Measurements from ENCODE around the gene HOXA6.

Gene HOXA6

DNA sequence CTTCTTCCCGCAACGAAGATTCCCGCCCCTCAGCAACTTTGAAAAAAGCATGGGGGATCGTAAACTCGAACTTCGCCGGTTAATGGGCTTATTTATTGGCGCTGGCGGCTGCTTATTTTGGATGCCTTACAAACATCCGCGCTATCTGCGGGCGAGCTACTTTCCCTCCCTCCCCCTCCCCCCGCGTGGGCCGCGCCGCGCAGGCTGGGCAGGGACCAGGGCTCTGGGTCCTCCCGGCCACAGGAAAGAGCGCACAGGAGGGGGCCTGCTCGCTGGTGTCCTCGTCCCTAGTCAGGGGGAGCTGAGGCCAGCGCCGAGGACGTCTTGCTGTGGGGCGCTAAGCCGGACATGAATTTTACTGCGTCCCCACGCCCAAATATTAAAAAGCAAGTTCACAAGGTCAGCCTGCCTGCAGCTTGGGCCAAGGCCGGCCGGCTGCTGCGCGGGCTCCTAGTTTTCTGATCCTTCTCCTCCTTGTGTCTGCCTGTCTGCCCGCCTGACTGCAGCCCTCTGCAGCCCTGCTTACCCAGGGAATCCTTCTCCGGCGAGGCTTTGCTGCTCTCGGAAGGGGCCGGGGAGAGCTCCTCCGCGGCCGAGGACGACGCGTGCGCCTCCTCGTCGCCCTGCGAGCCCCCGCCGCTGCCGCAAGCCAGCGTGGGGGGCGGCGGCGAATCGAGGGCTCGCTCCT lies 25.4 kb upstream of the HOXA6 start:
- no peak for DNase-seq (ENCODE audit: low read depth)

DNA sequence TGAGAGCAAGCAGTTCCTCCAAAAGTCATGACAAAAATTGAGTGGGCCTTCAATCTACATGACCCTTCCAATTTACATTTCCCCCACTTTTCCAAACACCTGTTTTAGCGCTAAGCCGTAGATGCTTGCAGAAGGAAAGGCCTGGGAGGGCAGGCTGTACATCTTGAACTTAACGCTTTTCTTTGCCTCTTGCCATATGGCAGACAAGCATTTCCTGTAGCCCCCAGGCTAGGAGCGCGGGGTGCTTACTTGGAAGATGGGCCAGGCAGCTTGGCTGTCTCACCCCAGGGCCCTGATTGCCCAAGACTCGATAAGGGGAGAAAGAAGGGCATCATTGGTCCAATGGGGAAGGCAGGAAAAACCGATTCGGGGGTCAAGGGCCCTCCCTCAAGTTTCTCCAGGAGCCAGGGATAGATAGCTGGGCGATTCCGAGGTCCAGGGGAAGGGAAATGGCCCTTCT lies 24.8 kb upstream of the HOXA6 start:
- no peak for DNase-seq (ENCODE audit: low read depth)

GRCh38 chr7:27171637-27172314 lies 24.2 kb upstream of the HOXA6 start:
- DNase-seq (ENCODE audit: low read depth), result no peak

DNA sequence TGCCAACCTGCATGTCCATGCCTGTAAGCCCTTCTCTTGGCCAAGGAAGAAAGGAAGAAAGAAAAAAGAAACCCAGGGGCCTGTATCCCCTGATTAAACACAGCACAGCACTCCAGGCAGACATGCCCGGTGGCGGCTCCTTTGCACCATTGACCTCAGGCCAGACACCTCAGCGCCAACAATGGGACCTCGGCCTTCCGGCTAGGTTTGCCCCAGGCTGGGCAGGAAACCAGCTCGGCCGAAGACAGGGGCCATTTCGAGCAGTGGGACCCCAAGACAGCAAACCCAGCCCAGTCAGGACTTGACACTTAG lies 23.7 kb upstream of the HOXA6 start:
- no peak for DNase-seq (ENCODE audit: low read depth)

DNA sequence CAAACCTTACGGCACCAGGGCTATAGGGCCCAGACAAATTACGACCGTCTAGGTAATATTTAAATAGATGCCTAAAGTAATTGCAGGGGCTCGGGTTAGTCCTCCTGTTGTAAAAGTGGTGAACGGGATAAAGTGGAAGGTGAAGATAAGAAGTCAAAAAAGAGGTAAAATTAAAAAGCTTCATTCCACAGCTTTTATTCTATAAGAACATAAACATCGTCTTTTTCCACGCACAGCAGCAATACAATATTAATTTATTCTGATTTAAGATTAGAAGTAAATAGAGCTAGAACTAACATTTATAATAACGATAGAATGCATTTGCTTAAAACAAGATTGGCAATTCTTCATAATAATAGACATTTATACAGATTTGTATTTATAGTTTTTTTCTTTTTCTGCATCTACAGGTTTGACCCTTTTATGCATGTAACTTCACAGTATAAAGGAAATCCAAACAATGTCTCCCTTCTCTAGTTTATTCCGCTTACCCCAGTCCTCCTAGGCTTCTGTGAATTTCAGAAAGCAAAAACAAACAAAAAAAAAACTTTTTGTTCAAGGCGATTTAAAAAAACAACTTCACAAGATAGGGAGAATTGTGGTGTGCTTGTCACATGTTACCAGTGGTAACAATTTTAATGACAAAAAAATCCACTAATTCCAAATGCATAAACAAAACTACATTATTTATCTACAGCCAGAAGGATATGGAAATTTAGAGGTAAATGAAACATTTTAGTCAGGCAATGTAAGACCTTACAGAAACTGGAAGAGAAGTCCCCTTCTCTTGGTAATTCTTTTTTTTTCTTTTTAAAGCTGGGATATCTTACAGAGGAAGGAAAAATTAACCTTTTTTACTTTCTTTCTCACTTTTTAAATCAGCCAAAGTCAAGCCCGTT lies 23.1 kb upstream of the HOXA6 start:
- no peak for DNase-seq (ENCODE audit: low read depth)

DNA sequence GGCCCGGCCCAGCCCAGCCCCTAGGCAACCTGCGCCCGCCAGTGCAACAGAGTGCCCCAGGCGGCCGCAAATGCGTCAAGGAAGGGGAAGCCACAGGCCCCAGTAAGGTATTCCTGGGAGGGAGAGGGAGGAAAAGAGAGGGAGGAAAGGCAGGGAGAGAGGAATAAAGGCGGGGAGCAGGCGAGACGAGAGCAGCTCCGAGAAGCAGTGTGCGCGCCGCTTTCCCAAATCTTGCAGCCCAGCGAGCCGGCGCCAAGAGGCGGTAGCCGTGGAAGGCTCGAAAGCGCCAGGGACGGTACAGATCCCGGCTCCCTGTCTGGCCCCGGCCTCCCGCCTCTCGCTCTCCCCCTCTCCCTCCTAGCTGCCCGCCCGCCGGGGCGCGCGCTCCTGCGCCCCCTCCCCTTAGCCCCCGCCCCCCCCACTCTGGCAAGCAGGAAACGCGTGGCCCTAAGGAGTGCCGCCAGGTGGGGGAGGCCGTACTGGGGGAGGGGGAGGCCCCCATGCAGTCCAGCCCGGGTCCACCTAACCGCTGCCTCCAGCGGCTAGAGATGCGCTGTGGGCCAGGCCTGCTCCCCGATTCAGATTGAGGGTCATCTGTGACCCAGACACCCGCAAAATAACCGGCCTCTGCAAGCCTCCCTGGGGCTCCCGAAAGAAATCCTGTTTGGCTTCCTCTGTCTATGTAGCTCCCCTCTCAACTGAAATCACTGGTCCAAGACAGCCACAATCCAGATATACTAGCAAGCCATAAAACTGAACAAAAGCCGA lies 22.3 kb upstream of the HOXA6 start:
- DNase-seq (ENCODE audit: low read depth), result no peak

DNA sequence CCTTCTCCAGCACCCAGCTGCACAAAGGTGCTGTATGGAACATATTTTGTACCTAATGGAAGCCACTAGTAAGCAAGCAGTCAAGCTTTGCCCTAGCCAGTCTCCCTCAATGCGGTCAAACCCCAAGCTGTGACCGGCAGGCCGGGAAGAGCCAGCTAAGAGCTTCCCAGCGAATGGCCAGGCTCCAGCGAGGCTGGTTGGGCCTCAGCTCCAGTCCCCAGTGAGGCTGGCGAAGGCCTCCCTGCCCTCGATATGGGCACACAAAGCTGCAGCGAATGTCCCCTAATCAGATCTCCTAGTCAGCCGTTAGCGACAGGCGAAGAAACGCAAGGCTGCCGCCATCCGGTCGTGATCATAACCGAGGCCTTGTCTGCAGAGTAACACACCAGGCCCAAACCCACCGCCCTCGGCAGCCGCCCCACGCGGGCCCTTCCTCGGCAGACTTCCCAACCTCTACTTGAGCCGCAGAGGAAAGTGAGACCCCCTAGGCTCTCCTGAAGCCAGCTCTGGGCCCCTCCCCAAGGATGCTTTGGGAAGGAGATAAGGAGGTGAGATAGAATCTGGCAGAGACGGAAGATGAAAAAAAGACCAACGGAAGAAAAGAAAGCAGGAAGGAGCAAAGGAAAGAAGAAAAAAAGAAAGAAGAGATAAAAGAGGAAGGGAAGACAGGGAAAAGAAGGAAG lies 20.8 kb upstream of the HOXA6 start:
- DNase-seq (ENCODE audit: low read depth), result no peak

- no peak for DNase-seq (ENCODE audit: low read depth)
Measured at GRCh38 chr7:27167916-27168264, 20.3 kb upstream of the HOXA6 start.

DNA sequence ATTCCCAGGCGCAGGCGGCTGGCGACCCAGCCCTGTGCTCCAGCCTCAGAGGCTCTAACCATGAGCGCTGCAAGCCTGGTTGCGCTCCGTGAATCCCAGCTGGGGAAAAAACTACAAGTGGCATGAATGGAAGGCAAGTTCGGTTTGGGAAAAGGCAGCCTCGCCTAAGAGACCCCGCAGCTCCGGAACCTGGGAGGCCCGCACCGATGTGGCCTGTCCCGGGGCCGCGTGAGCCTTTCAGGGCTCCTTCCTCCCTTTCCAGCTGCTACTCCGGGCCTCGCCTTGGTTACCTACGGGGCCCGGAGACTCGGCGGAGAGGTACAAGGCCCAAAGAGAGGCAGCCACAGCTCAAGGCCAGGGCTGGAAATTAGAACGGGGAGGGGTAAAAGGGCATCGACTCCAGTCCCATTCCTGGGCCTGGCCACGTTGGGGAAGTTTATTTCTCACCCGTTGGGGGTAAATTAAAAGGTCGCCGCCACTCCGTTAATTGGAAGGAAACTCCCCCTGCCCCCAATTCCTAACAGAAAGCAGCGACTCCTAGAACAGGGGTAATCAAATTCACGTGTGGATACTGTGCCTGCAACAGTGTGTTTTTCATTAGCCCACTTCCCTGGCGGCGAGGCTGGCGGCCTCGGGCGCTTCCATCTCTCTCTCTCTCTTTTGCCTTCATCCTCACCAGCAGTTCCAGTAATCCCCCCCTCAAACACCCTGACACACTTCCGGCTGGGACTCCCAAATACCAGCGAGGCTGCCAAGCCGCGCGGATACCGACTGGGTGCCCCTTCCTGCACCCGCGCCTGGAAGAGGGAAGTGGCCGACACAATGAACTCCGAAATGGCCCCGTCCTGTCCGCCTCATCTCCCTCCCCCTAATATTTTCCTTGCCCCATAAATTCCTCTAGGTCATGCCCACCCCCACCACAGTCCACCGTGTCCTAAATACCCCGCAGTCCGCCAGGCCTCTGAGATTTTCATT lies 19.2 kb upstream of the HOXA6 start:
- DNase-seq (ENCODE audit: low read depth), result no peak

DNA sequence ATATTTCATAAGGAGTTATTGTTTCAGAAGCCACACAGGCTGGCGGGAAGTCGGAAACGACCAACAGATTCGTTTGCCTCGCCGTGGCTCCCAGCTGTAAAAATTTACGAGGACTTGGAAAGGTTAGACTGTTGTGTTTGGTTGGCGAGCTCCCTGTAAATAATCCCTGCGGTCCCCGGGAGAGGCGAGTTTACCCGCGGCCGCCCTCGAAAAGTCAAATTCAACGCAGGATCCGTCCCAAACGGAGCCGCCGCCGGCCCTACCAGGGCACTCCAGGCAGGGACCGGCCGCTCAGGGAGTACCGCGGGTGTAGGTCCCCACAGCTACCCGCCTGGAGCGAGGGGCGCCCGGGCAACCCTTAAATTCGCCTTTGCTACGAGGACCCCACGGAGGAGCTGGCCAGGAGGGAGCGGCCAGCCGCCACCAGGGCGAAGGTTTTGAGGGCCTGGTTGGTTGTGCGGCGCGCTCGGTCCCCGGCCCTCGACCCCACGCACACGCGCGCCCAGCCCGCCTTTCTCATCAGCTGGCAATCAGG lies 18.5 kb upstream of the HOXA6 start:
- DNase-seq (ENCODE audit: low read depth), result no peak

DNA sequence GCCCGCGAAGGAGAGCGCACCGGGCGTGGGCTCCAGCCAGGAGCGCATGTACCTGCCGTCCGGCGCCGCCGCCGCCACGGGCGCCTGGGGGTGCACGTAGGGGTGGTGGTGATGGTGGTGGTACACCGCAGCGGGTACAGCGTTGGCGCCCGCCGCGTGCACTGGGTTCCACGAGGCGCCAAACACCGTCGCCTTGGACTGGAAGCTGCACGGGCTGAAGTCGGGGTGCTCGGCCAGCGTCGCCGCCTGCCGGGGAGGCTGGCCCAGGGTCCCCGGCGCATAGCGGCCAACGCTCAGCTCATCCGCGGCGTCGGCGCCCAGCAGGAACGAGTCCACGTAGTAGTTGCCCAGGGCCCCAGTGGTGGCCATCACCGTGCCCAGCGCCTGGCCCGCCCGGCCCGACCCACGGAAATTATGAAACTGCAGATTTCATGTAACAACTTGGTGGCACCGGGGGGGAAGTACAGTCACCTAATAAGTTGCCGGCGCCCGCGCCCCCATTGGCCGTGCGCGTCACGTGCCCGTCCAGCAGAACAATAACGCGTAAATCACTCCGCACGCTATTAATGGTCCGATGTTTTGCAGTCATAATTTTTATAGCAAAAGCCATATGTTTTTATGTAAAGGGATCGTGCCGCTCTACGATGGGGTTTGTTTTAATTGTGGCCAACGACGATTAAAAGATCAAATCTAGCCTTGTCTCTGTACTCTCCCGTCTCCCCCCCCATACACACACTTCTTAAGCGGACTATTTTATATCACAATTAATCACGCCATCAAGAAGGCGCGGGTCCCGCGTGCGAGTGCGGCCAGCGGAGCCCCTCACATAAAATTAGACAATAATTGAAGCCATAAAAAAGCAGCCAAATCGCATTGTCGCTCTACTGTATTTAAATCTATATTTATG lies 17.8 kb upstream of the HOXA6 start, which contains the start of gene HOXA9:
TSS of gene HOXA9 (minus strand) at position 449 of the 907 bp plus-strand sequence. CDS start at position 369, 80 bp downstream.
- no peak for DNase-seq (ENCODE audit: low read depth)

DNA sequence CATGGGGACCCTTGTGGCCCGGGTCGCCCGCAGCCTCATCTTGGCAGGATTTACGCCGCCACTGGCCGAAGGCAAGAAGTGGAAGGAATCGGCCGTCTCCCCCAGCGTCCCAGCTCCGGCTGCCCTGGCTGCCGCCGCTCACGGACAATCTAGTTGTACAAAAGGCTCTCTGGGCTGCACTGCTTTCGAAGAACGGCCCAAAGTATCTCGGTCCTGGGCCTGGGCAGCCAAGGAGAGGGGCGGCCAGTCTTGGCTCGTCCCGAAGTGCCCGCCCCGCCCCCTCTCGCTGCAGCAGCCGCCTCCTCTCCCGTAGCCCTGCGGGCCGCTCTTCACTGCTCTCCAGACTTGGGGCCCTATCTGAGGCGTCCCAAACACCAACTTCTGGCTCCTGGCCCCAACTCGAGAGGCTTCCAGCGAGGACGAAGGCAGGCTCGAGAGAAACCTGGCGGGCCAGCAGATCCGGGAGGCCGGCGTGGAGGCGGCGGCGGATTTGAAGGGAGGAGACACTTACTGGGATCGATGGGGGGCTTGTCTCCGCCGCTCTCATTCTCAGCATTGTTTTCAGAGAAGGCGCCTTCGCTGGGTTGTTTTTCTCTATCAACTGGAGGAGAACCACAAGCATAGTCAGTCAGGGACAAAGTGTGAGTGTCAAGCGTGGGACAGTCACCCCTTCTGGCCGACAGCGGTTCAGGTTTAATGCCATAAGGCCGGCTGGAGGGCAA lies 17.0 kb upstream of the HOXA6 start:
- DNase-seq (ENCODE audit: low read depth), result no peak

DNA sequence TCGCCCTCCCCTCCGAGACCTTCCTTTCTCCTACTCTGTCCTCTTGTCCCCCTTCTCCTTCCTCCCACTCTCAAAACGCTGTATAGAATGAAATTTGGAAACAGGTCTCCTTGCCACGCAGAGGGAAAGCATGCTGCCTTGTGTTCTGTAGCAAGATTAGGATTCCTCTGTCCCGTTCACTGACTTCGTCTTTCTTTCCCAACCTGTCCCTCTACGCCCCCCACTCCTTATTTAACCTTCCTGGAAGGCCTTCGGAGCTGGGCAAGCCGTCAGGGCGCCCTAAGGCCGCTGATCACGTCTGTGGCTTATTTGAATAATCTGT lies 16.4 kb upstream of the HOXA6 start:
- no peak for DNase-seq (ENCODE audit: low read depth)

- DNase-seq (ENCODE audit: low read depth), result no peak
Measured at GRCh38 chr7:27163288-27164044, 15.9 kb upstream of the HOXA6 start.

- DNase-seq (ENCODE audit: low read depth), result no peak
Measured at GRCh38 chr7:27162561-27163287, 15.2 kb upstream of the HOXA6 start.

DNA sequence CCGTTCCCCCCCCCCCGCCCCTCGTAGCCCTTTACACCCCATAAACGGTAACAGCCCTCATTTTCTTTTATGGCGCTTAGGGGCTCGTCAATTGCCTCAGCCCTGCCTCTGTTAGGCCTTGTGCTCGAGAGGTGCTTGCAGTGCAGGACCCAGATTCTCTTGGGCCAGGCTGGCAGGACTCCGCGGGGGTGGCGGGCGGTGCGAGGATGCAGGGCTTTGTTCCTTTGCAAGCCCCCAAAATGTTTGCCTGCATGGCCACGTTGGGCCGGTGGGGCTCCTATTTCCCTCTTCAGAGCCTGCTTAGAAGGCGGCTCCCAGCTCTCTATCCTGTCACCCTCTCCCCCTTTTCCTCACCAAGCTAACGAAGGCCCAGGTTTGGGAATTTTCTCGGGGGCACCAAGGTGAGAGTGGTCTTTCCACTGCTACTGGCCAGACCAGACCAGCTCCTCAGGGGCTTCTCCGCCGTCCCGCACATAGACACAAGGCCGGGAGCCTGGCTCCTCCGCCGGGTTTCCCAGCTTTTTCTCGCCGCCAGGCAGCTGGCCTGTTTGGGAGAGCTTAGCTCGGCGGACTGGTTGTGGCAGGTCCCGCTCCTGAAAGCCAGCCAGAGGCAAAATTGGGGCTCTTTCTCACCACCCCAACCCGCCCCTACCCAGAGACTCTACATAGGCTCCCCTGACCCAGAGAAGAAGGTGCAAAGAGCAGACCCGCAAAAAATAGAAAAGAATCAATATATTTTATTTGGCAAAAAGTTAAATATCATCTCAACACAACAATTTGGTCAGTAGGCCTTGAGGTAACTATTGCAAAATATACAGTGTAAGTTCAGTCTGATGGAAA lies 14.4 kb upstream of the HOXA6 start:
- DNase-seq (ENCODE audit: low read depth), result no peak
